ENCODE results near the gene TMEM87B.

The TMEM87B gene

DNA sequence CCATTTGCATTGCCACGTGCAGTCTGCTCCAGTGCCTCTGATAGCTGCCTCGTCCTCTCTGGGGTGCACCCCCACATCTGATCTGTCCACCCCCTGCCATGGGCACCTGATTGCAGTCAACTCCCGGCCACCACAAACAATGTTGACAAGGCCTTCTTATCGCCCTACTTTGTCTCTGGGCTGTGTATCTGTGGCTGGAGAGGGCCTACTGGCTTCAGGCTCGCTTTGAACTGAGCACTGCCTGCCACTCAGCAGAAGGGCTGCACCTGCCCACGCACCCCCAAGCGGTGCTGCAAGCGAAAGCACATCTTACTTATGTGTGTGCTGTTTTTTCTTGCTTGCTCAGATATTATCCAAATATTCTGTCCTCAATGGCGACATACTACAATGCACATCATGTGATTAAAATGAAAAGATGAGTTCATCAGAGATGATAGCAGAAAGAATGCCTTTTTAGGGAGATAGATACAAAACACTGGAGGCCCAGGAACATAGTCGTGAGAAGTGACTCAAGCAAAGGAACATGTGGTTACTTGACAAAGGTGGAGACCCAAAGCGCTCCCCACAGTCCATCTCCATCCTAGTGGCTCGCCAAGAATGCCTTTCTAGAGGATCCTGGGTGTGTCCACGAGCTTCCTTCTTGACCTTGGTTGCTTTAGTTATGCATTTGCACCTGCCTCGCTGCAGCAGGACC, 111.9 kb downstream of the TMEM87B start:
- no peak for DNase-seq (ENCODE audit: low spot score)

- DNase-seq (ENCODE audit: low spot score): peak; percentile 83
Observed at GRCh38 chr2:112168422-112169124, 113.5 kb downstream of the TMEM87B start.

Data from AG20443 (cell line).